GM18873 (cell line): ENCODE data around the gene RAPGEF3.

ENCODE experiments used
- ATAC-seq: cut with Tn5 transposase; IDR thresholded peaks from one replicate; pipeline ENCODE4 v1.9.1; 2021; ENCODE audit warnings: mild to moderate bottlenecking, moderate library complexity, moderate number of reproducible peaks; ENCODE audit not compliant: unreplicated experiment, low FRiP score

Gene RAPGEF3, protein sequence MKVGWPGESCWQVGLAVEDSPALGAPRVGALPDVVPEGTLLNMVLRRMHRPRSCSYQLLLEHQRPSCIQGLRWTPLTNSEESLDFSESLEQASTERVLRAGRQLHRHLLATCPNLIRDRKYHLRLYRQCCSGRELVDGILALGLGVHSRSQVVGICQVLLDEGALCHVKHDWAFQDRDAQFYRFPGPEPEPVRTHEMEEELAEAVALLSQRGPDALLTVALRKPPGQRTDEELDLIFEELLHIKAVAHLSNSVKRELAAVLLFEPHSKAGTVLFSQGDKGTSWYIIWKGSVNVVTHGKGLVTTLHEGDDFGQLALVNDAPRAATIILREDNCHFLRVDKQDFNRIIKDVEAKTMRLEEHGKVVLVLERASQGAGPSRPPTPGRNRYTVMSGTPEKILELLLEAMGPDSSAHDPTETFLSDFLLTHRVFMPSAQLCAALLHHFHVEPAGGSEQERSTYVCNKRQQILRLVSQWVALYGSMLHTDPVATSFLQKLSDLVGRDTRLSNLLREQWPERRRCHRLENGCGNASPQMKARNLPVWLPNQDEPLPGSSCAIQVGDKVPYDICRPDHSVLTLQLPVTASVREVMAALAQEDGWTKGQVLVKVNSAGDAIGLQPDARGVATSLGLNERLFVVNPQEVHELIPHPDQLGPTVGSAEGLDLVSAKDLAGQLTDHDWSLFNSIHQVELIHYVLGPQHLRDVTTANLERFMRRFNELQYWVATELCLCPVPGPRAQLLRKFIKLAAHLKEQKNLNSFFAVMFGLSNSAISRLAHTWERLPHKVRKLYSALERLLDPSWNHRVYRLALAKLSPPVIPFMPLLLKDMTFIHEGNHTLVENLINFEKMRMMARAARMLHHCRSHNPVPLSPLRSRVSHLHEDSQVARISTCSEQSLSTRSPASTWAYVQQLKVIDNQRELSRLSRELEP

DNA sequence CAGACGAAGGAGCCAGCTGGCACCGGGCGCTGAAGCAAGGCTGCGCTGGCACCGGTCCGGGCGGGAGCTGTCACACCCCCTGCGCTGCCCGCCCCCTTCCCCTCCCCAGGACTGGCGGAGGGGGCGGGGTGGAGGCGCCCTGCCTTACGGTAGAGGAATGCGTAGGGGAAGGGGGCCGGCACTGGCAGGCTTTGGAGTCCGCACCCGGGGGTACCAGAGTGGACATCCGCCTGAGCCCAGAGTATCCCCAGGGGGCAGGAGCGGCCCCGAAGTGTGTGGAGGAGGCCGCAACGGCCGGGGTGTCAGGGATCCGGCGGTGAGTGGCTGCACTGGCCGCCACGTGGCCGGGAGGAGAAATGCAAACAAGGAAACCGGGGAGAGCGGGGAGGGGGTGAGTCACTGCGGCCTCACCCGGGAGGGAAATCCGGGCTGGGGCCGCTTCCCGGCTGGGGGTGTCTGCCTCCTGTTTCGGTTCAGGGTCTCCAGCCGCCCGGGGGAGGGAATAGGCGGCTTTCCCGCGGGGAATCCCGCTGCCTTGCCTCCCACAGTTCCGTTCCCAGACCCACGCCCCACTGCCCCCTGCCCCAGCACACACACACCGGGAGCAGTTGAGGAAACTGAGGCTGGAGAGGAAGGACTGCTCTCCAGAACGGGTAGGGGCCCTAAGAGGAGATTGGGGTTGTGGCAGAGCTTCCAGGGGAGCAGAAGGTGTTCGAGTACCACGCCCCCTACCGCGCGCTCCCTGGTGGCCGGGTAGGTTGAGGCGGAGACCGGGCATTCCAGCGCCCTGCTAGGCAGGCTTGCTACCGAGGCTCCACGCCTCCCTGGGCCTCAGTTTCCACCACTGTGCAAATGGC lies at the start of gene RAPGEF3:
Gene RAPGEF3 (minus strand): TSS at position 47 of the 857 bp plus-strand sequence. CDS start 324 bp downstream, outside the sequence.
- no peak for ATAC-seq

DNA sequence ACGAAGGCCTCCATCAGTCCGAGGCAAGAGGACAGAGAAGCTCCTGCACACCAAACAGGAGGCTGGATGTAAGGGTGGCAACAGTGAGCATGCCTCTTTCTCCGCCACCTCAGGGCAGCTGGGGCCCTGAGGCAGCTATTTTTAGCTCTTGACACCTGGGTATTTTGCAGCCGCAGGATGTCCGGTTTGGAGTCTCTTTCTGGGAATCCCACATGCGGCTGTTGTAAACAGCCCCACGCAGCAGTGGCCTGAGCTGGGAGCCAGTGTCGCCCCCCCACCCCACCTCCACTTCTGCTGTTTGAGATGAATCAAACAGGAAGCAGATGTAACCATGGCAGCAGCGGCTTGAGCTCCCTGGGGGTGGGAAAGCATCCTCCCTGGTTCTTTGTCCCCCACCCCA lies 49.4 kb upstream of the RAPGEF3 start:
- ATAC-seq: peak; percentile 44

DNA sequence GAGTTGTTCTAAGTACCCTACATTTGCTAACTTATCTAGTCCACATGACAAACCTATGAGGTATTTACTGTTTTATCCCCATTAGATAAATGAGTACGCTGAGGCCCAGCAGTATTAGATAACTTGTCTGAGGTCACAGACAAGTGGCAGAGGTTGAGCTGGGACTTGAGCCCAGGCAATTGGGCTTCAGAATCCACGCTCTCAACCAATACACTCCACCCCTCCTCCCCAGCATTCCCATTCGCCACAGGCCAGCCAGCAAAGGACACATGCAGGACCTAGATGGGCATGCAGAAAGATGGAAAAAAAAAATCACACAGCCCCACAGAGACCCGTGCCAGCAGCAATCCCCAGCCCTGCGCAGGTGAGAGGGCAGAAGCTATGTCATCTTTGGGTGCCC lies 48.7 kb upstream of the RAPGEF3 start:
- no peak for ATAC-seq

DNA sequence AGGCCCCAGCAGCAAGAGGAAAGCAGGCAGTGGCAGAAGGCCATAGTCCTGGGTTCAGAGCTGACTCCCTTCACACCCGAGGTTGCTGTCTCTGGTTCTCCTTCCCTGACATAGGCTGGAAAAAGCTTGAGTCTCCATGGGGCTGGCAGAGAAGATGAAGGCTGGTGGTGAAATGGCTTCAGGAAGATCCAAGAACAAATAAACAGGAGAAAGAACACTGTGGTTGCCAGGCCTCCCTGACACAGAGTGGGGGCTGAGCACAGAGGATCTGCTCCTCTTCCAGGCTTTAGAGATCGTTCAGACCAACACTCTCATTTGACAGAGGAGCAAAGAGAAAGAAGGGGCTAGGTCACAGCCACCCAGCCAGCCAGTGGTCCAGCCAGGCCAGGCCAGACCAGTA lies 46.7 kb upstream of the RAPGEF3 start:
- no peak for ATAC-seq

DNA sequence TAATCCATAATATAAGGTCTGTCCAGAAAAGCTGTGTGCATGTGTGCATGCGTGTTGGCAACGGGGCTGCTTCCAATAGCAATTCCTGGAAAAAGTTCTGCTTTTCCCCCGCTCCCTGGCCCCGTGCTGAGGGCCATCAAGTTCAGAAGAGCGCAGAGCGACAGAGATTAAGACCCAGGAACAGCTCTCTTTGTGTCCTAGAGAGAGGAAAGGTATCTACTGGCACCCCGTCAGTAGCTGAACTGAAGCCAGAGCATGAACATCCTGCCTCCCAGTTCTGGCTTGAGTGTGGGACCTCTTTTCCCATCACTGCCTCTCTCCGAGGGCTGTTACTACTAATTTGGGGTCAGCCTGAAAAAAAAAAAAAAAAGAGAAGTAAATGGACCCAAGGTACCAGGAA lies 45.5 kb upstream of the RAPGEF3 start:
- no peak for ATAC-seq

DNA sequence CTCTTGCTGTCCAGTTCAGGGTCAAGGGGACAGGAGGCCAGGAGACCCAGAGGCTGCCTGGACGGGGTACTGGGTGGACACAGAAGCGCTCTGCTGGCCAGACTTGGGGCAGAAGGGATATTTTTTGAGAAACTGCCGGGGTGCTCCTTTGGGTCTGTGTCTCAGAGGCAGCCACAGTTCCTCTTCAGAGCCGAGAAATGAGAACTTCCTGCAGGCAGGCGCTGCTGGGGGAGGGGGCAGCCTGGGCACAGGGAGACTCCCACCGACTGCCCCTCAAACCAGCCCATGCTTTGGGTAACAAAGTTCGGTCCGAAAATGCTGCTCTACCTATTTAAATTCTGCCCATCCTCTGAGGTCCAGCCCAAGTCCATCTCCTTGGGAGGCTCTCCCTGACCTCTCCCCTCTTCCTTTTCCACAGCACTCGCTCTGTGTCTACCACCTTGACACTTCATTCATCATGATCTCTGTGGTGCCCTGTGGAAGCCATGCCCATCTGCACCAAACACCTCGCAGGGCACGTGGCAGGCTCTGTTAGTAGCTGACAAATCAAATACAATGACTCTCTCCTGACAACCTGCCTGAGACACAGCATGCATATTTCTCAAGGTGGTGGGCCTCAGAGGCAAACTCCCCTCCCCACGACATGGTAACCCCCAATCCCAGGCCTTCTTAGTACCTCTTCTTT lies 44.7 kb upstream of the RAPGEF3 start:
- no peak for ATAC-seq

DNA sequence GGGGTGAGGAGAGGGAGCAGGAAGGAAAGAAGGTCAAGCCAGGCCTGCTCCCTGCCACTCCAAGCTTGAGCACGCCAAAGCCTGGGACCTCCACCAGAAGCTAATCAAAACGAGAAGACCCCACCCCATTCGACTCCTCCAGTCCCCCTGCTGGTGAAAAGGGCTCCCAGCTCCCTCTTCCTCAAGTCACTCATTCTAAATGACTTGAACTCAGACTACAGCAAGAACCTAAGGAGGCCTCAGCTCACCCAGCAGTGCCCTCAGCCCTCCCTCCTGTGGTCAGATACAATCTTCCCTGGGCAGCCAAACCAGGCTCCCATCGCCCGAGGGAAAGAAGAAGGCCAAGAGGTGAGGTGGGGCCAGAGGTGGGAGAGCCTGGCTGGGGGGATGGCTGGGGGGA lies 43.6 kb upstream of the RAPGEF3 start:
- no peak for ATAC-seq

DNA sequence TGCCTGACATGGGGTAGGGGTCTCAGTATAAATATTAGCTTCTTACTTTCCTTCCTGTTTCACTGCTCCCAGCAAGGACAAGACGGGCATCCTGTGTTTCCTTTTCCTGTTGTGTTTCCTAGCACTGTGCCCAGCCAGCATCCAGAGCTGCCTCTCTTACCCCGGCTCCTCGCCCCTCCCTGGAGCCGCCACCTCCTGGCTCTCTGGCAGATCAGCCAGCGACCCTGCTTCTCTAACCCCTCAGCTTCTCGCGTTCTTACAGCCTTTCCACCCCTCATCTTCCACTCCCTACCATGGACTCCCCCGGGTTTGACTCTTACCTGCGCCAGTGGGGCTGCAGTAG lies 43.2 kb upstream of the RAPGEF3 start:
- no peak for ATAC-seq

DNA sequence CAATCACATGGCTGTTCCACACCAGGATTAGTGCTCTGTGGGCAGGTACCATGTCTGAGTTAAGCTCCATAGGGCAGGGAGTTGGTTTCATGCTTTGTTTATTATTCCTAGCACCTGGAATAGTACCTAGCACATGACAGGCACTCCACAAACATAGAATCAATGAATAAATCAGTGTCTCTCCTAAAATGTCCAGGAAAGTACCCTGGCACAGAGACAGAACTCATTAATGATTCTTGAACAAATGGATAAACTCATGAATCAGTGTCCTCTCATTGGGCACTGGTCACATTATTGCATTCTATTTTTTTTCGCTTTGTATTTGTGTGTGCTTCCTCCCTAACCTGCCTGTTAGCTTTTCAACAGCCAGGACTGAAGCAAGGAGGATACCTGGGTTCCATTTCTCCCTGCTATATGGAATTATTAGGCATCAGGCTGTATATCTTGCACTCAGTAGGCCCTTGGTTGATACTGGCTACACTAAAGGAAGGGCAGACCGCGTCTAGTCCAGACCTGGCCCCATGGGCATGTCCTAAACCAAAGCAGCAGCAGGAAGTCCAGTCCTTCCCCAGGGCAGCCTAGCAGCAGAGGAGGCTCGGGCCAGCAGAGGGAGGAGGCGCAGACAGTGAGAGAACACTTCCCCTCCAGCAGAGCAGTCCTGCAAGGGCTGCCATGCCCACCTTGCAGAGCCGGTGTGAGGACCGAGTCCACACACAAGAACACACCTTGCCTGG lies 42.7 kb upstream of the RAPGEF3 start:
- ATAC-seq: no peak

DNA sequence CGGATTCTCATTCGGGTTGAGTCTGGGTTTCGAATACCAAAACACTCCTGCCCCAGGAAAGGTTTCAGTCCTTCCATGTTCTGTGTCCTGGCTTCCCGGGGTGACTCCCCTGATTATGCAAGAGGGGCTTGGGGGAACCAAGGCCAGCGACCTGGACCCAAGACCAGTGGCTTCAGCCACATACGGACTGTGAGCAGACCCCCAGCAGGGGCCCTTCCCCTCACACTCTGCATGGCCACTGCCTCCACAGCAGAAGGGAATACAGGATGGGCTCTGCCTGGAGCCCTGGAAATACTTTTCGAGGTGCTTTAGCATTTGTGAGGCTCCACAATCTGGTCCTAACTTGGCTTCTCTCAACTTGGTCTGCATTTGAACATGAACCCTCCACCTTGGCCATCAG lies 41.9 kb upstream of the RAPGEF3 start:
- no peak for ATAC-seq

DNA sequence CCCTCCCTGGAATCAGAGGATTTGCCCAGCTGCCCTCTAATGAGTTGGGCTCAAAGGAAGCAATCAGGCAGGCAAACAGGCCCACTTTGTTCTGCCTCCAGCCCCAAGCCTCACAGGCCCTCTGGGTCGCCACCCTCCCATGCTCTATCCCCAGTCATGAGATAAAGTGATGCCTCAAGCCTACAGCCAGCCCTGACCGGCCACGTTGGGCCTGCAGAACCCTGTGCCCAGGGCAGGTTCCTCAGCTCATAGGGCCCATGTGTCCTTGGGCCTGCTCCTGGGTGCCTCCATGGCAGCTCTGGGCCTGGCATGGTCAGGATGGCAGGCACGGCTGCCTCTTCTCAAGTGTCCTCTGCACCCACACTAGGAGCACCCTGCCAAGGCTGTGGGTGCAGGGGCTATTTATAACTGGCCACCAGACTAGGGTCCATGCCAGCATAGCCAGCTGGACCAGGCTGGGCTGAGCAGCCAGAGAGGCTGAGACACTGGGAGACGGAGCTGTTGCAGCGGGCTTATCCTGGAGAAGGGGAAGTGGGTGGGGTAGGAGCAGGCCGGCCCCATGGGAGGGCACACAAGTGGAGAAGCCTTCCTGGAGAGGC lies 40.8 kb upstream of the RAPGEF3 start:
- no peak for ATAC-seq

DNA sequence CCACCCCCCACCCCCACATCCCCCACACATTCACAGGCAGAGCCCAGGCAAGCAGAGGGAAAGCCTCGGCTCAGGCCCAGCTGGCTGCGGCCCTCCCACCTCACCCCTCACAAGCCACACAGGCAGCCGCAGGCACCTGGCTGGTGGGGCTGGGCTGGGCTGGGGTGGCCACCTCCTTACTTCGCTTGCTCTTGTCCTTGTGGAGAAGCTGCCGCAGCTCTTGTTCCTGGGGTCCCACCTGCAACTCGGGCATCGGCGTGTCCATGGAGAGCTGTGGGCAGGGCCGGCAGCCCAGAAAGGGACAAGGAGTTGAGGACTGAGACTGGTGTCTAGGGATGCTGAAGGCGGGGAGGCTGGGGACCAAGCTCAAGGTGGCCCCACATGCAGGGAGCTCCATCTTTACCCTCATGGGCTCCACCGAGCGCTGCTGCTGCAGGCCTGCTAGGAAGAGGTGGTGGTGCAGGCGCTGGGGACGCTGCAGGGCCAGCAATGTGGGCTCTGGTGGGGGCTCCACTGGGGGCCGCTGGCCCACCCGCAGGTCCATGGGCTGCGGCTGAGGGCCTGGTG lies 39.8 kb upstream of the RAPGEF3 start:
- no peak for ATAC-seq

DNA sequence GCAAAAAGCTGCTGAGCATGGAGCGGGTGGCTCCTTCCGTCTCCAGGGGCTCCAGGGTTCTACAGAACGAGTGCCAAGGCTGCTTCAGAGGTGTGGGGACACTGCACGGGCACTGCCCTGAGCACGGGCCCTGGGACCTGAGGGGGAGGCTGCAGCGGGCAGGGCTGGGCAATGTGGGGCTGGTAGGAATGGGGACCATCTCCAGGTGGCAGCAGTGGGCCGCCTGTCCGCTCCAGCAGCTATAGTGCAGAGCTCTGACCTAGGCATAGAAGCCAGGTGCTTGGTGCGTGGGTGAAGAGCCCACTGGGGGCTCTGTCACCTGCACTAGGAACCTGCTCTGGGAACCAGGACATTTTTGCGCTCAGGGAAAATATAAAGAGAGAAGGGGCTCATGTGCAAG lies 38.8 kb upstream of the RAPGEF3 start:
- no peak for ATAC-seq

DNA sequence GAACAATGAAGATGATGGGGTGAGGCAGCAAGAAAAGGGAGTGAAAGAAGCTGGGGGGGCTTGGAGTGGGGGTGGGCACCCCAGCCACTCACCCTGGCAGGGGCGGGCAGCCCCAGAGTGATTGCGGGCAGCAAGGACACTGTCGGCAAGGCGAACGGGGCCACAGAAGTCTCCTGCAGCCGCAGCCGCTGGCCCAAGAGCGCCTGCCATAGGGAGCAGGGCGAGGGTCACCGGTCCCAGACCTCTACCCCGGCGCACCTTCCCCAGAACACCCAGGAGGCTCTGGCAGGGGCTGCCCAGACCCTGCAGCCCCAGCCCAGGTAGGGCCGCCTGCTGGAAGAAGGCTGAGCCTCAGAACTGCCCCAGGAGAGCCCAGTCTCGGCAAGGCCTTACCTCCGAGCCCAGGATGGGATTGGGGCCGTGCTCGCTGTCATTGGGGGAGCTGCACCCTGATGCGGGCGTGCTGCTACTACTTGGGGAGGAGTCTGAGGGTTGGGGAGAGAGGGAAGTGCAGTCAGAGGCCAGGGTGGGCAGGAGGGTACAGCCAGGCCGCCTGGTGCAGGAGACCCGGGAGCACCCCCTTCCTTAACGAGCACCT lies 37.2 kb upstream of the RAPGEF3 start:
- ATAC-seq: no peak

DNA sequence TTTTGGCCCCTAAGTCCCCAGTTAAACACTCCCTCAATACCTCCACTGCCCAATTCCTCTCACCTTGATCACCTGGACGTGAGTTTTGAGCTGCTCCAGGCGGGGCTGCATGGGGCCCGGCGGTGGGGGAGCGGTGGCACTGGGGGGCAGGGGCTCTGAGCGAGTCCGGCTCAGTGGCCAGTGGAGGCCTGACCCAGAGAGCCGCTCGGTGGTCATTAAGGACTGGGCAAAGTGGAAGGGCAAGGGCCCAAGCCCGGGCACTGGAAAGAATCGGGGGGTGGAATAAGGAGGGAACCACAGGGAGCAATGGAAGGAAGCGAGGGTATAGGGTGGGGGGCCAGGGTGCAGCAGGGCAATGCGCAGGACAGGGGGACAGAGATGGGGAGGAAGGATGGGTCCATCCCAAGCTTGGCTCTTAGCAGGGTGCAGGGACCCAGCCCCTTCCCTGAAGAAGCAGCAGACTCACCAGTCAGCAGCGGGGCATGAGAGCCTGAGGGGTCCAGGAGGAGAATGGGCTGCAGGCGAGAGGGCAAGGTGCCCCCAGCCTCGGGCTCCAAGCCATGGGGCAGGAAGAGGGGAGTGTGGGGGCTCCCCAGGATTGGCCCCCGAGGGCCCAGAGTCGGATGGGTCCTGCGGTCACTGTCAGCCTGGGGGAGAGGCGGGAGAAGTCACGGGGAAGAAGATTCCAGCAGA lies 36.6 kb upstream of the RAPGEF3 start:
- no peak for ATAC-seq

DNA sequence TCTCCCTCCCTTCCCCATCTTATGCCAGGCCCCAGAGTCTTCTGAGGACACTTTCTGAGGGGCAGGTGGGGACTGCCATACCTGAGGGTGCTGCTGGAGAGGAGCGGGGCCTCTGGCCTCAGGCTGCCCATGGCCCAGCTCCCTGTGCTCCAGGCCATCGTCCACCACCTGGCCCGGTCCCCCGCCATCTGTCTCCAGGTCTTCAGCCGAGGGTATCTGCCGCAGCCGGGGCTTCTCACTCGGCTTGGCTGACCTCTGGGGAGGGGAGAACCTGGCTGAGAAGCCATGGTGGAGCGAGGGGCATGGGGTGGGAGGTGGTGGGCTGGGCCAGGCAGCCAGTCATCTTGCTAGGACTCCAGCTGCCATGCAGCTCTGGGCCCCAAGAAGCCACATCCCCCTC lies 36.0 kb upstream of the RAPGEF3 start:
- no peak for ATAC-seq

DNA sequence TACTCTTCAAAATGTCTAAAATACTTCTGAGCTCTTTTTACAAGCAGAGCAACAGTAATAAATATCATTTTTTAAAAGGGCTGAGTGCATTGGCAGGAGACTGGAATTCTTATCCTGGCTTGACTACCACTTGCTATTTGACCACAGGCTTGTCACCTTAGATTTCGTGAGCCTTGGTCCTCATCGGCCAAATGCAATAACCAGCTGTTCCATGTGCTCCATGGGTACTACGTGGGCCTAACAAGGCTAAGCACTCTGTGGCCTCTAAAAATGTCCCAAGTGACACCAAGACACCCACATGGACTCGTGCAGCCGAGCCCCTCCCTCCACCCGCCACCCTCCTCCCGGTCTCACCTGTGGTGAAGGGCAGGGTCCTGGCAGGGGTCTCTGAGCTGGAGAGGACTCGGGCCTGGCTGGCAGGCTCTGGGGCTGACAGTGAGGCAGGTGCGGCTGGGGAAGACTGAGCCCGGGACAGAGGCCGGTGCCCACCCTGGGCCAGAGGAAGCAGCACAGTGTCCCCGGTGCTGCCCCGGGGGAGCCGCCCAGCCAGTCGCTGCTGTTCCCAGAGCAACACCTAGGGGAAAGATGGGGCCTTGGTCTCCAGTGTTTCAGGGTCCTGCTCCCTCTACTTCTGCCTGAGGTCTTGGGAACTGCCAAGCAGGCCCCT lies 34.5 kb upstream of the RAPGEF3 start:
- no peak for ATAC-seq
